ENCODE measurements around the gene TRIM8. TPM values are rescaled to one million over a fixed set of nuclear protein-coding genes. Genes with fewer than 3 reads are reported as not detected.
A peak's percentile ranks its signal among the peaks of the same experiment; 100 is the strongest.

TRIM8 gene
- total RNA-seq, 1 experiment from 2014 or later = 61.4 TPM

DNA sequence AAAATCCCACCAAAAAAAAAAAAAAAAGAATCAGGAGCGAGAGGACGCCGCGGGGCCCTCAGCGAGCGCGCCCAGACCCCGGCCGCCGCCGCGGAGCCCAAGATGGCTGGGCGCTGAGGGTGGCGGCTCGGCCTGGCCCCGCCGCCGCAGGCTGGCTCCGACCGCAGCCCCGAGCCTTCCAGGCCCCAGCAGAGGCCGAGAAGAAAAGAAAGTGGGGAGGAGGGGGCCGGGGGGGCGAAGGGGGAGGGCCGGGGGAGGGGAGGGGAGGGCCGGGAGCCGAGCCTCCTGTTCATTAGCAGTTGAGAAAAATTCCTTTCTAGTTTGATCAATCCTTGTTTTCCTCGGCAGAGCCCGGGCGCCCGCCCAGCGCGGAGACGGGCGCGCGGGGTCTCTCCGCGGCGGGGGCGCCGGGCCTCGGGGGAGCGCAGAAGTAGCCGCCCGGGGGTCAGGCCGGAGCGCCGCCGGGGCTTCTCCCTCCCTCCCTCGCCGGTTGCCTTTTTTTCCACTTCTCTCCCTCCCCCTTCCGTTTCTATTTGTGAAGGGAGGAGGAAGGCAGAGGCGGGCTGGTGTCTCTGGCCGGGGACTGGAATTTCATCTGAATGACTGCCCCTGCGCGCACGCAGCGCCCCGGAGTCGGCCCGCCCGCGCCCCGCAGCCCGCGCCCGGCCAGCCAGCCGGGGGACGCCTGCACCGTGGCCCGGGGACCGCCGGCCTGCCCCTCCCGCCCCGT lies 778 bp upstream of the TRIM8 start:
- Histone ChIP-seq H3K27ac (ENCODE audit: low read length) (peak overlapping the region; percentile 51), H3F3A (ENCODE audit: low read length, unreplicated experiment) (no peaks in the 10 kb centered on the region), H3K36me3 (ENCODE audit: low read depth, low read length) (no peaks in the 10 kb centered on the region; the same call in 1 of the 2 replicates), H3K4me3 (ENCODE audit: low read length) (peak overlapping the region; percentile 92), H3K4me2 (ENCODE audit: low read length) (peak overlapping the region; percentile 97), H3K27me3 (ENCODE audit: low read length) (no peaks in the 10 kb centered on the region), H3K4me1 (ENCODE audit: insufficient read depth, low read length) (peaks cover 7% of the 10 kb centered on the region), H3K9me2 (replicated peaks; ENCODE audit: low read length) (no peaks in the 10 kb centered on the region), H3K79me2 (ENCODE audit: low read length) (peaks cover 46% of the 10 kb centered on the region), H3K9me3 (ENCODE audit: low read length) (no peaks in the 10 kb centered on the region), H3K9ac (ENCODE audit: low read length) (peak overlapping the region; percentile 93), H2AFZ (ENCODE audit: low read length) (peak overlapping the region; percentile 89; the same call in 1 of the 2 replicates), H4K20me1 (ENCODE audit: low read length) (peaks cover 12% of the 10 kb centered on the region; the same call in 1 of the 2 replicates)
- ATAC-seq = no peak
- ChIA-PET POLR2A (ENCODE audit: unreplicated experiment) (no interaction called here), CTCF (no interaction called here)
- intact Hi-C loops (cut with micrococcal nuclease) = loop anchor here (10.0 kb wide), 1 partner anchor 49 kb away; no protein-coding TSS in a partner anchor
- DNase-seq = peak; percentile 57
- no TSS peak for BruUV-seq (replicated peaks)
- no peak for TF ChIP-seq EZH2phosphoT487 (IDR thresholded peaks at IDR 0.05; ENCODE audit: borderline replicate concordance, low read length)
- no peak for TF ChIP-seq EZH2 (IDR thresholded peaks at IDR 0.05; ENCODE audit: low read length, unreplicated experiment)
- no peak for TF ChIP-seq CTCF (conservative IDR thresholded peaks at IDR 0.05; ENCODE audit: low read depth, low read length)

DNA sequence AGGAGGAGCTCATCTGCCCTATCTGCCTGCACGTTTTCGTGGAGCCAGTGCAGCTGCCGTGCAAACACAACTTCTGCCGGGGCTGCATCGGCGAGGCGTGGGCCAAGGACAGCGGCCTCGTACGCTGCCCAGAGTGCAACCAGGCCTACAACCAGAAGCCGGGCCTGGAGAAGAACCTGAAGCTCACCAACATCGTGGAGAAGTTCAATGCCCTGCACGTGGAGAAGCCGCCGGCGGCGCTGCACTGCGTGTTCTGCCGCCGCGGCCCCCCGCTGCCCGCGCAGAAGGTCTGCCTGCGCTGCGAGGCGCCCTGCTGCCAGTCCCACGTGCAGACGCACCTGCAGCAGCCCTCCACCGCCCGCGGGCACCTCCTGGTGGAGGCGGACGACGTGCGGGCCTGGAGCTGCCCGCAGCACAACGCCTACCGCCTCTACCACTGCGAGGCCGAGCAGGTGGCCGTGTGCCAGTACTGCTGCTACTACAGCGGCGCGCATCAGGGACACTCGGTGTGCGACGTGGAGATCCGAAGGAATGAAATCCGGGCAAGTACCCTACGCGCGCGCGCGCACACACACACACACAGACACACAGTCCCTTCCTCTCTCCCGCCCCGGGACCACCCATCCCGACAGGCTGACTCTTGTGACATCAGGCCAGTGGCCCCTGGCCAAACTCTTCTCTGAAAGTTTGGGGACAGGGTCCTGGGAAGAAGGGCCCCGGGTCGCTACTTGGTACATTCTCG lies 538 bp downstream of the TRIM8 start:
- POLR2A ChIA-PET (ENCODE audit: unreplicated experiment) = no interaction called here
- intact Hi-C loops (cut with micrococcal nuclease) = loop anchor here (10.0 kb wide), 1 partner anchor 50 kb away; no protein-coding TSS in a partner anchor
- CTCF ChIA-PET = interaction anchor here (0.6 kb wide), 1 partner anchor 70 kb away, joined by 3 read pairs; no protein-coding TSS in a partner anchor
- H4K20me1 ChIP-seq (ENCODE audit: low read length) = peaks cover 24% of the 10 kb centered on the region; the same call in 1 of the 2 replicates
- H3K27ac ChIP-seq (ENCODE audit: low read length) = peak overlapping the region; percentile 96
- H3K36me3 ChIP-seq (ENCODE audit: low read depth, low read length) = no peaks in the 10 kb centered on the region; the same call in 1 of the 2 replicates
- H3F3A ChIP-seq (ENCODE audit: low read length, unreplicated experiment) = no peaks in the 10 kb centered on the region
- peaks cover 59% of the 10 kb centered on the region for H3K79me2 ChIP-seq (ENCODE audit: low read length)
- H2AFZ ChIP-seq (ENCODE audit: low read length) = peak overlapping the region; percentile 67
- no peaks in the 10 kb centered on the region for H3K27me3 ChIP-seq (ENCODE audit: low read length)
- no peaks in the 10 kb centered on the region for H3K9me2 ChIP-seq (replicated peaks; ENCODE audit: low read length)
- TF ChIP-seq EZH2 (IDR thresholded peaks at IDR 0.05; ENCODE audit: low read length, unreplicated experiment) = no peak
- TF ChIP-seq CTCF (conservative IDR thresholded peaks at IDR 0.05; ENCODE audit: low read depth, low read length) = peak; percentile 61
- ATAC-seq = peak; percentile 1; the same call in 1 of the 2 replicates
- H3K9me3 ChIP-seq (ENCODE audit: low read length) = no peaks in the 10 kb centered on the region
- DNase-seq = peak; percentile 77
- H3K4me1 ChIP-seq (ENCODE audit: insufficient read depth, low read length) = peaks cover 7% of the 10 kb centered on the region
- peak overlapping the region; percentile 93 for H3K9ac ChIP-seq (ENCODE audit: low read length)
- no TSS peak for BruUV-seq (replicated peaks)
- peak overlapping the region; percentile 95 for H3K4me2 ChIP-seq (ENCODE audit: low read length)
- H3K4me3 ChIP-seq (ENCODE audit: low read length) = peak overlapping the region; percentile 90

Measured in PC-3 (cell line).